ENCODE data around the gene DCTN3.
A peak's percentile ranks its signal among the peaks of the same experiment; 100 is the strongest.
"Not testable (repeated sequence)": the region's sequence is repeated elsewhere in the genome, so short reads cannot be mapped to it uniquely, and the experiment has no call there.

The DCTN3 gene

GRCh38 chr9:34650816-34651215, 30.5 kb upstream of the DCTN3 start:
- peak in 20 of 42 donors; percentile 31 to 68 (median 46) for DNase-seq
- intact Hi-C loops (cut with DNase I): no loop called here

- intact Hi-C loops (cut with DNase I): no loop called here
- DNase-seq: no peak
Measured at GRCh38 chr9:34648673-34649072, 28.4 kb upstream of the DCTN3 start.

GRCh38 chr9:34647651-34648050, 27.4 kb upstream of the DCTN3 start:
- no peak for DNase-seq
- intact Hi-C loops (cut with DNase I): no loop called here

- DNase-seq: no peak
- intact Hi-C loops (cut with DNase I): no loop called here
Measured at GRCh38 chr9:34647084-34647403, 26.7 kb upstream of the DCTN3 start.

- DNase-seq: peak; percentile 86 to 98 (median 94)
Measured at GRCh38 chr9:34646211-34647083, 26.2 kb upstream of the DCTN3 start, which contains the start of gene GALT. Gene GALT (plus strand): TSS chr9:34646675. CDS start chr9:34646705, 30 bp downstream.

GRCh38 chr9:34644766-34645314, 24.5 kb upstream of the DCTN3 start:
- intact Hi-C loops (cut with DNase I): no loop called here

More at GRCh38 chr9:34646211-34647083, 26.2 kb upstream of the DCTN3 start, which contains the start of gene GALT:
- intact Hi-C loops (cut with DNase I): no loop called here

GRCh38 chr9:34642679-34643078, 22.4 kb upstream of the DCTN3 start:
- no peak for DNase-seq
- intact Hi-C loops (cut with DNase I): no loop called here

More at GRCh38 chr9:34644766-34645314, 24.5 kb upstream of the DCTN3 start:
- no peak for DNase-seq

GRCh38 chr9:34639322-34639721, 19.0 kb upstream of the DCTN3 start:
- DNase-seq; intact Hi-C loops (cut with DNase I): not testable (repeated sequence)

GRCh38 chr9:34638138-34638445, 17.8 kb upstream of the DCTN3 start:
- DNase-seq: no peak
- intact Hi-C loops (cut with DNase I): no loop called here

- intact Hi-C loops (cut with DNase I): no loop called here
- peak; percentile 87 to 99 (median 97) for DNase-seq
Measured at GRCh38 chr9:34637356-34638137, 17.3 kb upstream of the DCTN3 start, which contains the start of gene SIGMAR1. Gene SIGMAR1 (minus strand): TSS chr9:34637787. CDS start chr9:34637697, 90 bp downstream.

GRCh38 chr9:34636791-34637355, 16.6 kb upstream of the DCTN3 start:
- peak in 13 of 42 donors; percentile 35 to 71 (median 50) for DNase-seq
- intact Hi-C loops (cut with DNase I): no loop called here

GRCh38 chr9:34635556-34635955, 15.3 kb upstream of the DCTN3 start:
- DNase-seq: no peak
- intact Hi-C loops (cut with DNase I): no loop called here

- intact Hi-C loops (cut with DNase I): no loop called here
- DNase-seq: no peak
Measured at GRCh38 chr9:34634551-34635248, 14.4 kb upstream of the DCTN3 start.

GRCh38 chr9:34633851-34634550, 13.7 kb upstream of the DCTN3 start:
- intact Hi-C loops (cut with DNase I): no loop called here
- DNase-seq: peak; percentile 55 to 89 (median 78)

GRCh38 chr9:34633166-34633565, 12.9 kb upstream of the DCTN3 start:
- no peak for DNase-seq
- intact Hi-C loops (cut with DNase I): no loop called here

GRCh38 chr9:34630402-34631154, 10.3 kb upstream of the DCTN3 start:
- intact Hi-C loops (cut with DNase I): no loop called here
- DNase-seq: no peak

- intact Hi-C loops (cut with DNase I): no loop called here
- DNase-seq: no peak
Measured at GRCh38 chr9:34629491-34629808, 9.2 kb upstream of the DCTN3 start.

All from head of caudate nucleus (tissue), 42 donors.